Smooth muscle cell (in vitro differentiated cells): Measurements from ENCODE around the gene CCN5. TPM values are rescaled to one million over a fixed set of nuclear protein-coding genes. Genes with fewer than 3 reads are reported as not detected.
A peak's percentile ranks its signal among the peaks of the same experiment; 100 is the strongest.

Experiments
- DNase-seq: peaks from one replicate; lab custom pipeline; 2025; ENCODE audit not compliant: unreplicated experiment; lab: John Stamatoyannopoulos, UW
- H2AFZ ChIP-seq: fragments of 200-600 bp; sonication (generic); 2 replicates; pipeline ENCODE4 v1.6.0; 2016; ENCODE audit warnings: antibody characterized with exemption, low read depth, mild to moderate bottlenecking
- H3F3A ChIP-seq: fragments of 200-600 bp; sonication (generic); 2 replicates; pipeline ENCODE4 v1.6.0; 2017; ENCODE audit warnings: antibody characterized with exemption, low read depth
- H3K27ac ChIP-seq: fragments of 200-600 bp; sonication (generic); 2 replicates; pipeline ENCODE4 v1.5.1; 2016; ENCODE audit warnings: low read depth, mild to moderate bottlenecking
- H3K27me3 ChIP-seq: fragments of 200-600 bp; sonication (generic); 2 replicates; pipeline ENCODE4 v1.6.1; 2016; ENCODE audit warnings: low read depth, mild to moderate bottlenecking
- H3K36me3 ChIP-seq: fragments of 200-600 bp; sonication (generic); 2 replicates; pipeline ENCODE4 v1.5.1; 2016; ENCODE audit warnings: low read depth
- H3K4me1 ChIP-seq: fragments of 200-600 bp; sonication (generic); 2 replicates; pipeline ENCODE4 v1.5.1; 2016; ENCODE audit warnings: low read depth
- H3K4me2 ChIP-seq: fragments of 200-600 bp; sonication (generic); 2 replicates; pipeline ENCODE4 v1.6.0; 2016; ENCODE audit warnings: mild to moderate bottlenecking
- H3K4me3 ChIP-seq: fragments of 200-600 bp; sonication (generic); 2 replicates; pipeline ENCODE4 v1.5.1; 2016; ENCODE audit warnings: mild to moderate bottlenecking
- H3K79me2 ChIP-seq: fragments of 200-600 bp; sonication (generic); 2 replicates; pipeline ENCODE4 v1.6.0; 2016; ENCODE audit warnings: low read depth, mild to moderate bottlenecking
- H3K9ac ChIP-seq: fragments of 200-600 bp; sonication (generic); 2 replicates; pipeline ENCODE4 v1.6.0; 2016; ENCODE audit warnings: low read depth
- H3K9me3 ChIP-seq: fragments of 200-600 bp; sonication (generic); replicated peaks from 2 replicates; pipeline ENCODE4 v1.5.1; 2016; ENCODE audit warnings: low read depth
- H4K20me1 ChIP-seq: fragments of 200-600 bp; sonication (generic); 2 replicates; pipeline ENCODE4 v1.6.0; 2016; ENCODE audit warnings: low read depth
- WGBS: methylation state at CpG from one replicate; pipeline ENCODE4 v1.1.7; 2016; ENCODE audit warnings: low lambda C conversion rate; 5-methylcytosine and 5-hydroxymethylcytosine counted together
- polyA plus RNA-seq: library from polyadenylated mRNA; unstranded; fragments of >200 nt; fragmentation: Nextera tagmentation; extraction: Ambion mirVana; gene quantifications from 2 replicates; pipeline ENCODE4 v1.2.1, GENCODE V29; 2016
- total RNA-seq: library from RNA; depleted of rRNA; stranded (reverse); fragments of >200 nt; gene quantifications from 2 replicates; pipeline ENCODE4 v1.2.3, GENCODE V29; 2014
- TF ChIP-seq, protein P1 (sequence below): fragments of 200-600 bp; sonication (generic); IDR thresholded peaks from 2 replicates; pipeline ENCODE4 v1.5.1; 2017; ENCODE audit warnings: borderline replicate concordance, mild to moderate bottlenecking, antibody characterized with exemption; ENCODE audit not compliant: insufficient read depth, poor library complexity, severe bottlenecking

Gene CCN5
- total and polyA plus RNA-seq, 2 experiments from 2014 or later, result not detected

DNA sequence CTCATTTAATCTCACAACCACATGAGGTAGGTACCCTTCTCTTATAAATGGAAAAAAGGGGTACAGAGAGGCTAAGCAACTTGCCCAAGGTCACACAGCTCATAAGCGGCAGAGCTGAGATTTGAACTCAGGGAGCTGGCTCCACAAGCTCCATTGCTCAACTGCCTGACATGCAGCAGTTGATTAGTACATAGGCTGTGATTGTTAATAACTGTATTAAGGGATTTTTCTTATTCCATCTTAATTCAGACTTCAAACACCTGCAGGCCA lies 6.6 kb downstream of the CCN5 start:
- no peak overlapping the region for H2AFZ ChIP-seq
- no peak overlapping the region for H3K9ac ChIP-seq
- WGBS, result 96% methylated on average over 1 of the region's 1 CpG
- no peaks in the 10 kb centered on the region for H3K9me3 ChIP-seq
- H3F3A ChIP-seq, result peaks cover 8% of the 10 kb centered on the region
- no peaks in the 10 kb centered on the region for H3K36me3 ChIP-seq
- H3K4me2 ChIP-seq, result no peak overlapping the region
- no peaks in the 10 kb centered on the region for H3K27me3 ChIP-seq
- no peaks in the 10 kb centered on the region for H3K4me1 ChIP-seq
- DNase-seq, result no peak
- H3K4me3 ChIP-seq, result no peak overlapping the region
- TF ChIP-seq, protein P1, sequence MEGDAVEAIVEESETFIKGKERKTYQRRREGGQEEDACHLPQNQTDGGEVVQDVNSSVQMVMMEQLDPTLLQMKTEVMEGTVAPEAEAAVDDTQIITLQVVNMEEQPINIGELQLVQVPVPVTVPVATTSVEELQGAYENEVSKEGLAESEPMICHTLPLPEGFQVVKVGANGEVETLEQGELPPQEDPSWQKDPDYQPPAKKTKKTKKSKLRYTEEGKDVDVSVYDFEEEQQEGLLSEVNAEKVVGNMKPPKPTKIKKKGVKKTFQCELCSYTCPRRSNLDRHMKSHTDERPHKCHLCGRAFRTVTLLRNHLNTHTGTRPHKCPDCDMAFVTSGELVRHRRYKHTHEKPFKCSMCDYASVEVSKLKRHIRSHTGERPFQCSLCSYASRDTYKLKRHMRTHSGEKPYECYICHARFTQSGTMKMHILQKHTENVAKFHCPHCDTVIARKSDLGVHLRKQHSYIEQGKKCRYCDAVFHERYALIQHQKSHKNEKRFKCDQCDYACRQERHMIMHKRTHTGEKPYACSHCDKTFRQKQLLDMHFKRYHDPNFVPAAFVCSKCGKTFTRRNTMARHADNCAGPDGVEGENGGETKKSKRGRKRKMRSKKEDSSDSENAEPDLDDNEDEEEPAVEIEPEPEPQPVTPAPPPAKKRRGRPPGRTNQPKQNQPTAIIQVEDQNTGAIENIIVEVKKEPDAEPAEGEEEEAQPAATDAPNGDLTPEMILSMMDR, result no peak
- H4K20me1 ChIP-seq, result no peaks in the 10 kb centered on the region
- no peaks in the 10 kb centered on the region for H3K79me2 ChIP-seq
- peak overlapping the region; percentile 52 for H3K27ac ChIP-seq

DNA sequence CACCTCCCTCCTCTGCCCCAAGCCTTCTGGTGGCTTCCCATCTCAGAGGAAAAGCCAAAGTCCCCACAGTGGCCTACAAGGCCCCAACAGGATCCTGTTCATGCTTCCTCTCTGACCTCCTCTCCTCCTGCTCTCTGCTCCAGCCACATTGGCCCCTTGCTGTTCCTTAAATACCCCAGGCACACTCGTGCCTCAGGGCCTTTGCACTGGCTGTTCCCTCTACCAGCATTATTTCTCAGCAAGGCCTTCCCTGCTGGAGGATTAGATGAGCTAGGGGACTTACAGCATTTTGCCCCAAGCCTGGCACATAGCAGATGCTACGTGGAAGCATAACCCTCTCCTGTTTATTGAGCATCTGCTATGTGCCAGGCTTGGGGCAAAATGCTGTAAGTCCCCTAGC lies 7.8 kb downstream of the CCN5 start:
- no peaks in the 10 kb centered on the region for H4K20me1 ChIP-seq
- no peak overlapping the region for H3K4me2 ChIP-seq
- DNase-seq, result no peak
- WGBS, result 87% methylated on average over 2 of the region's 2 CpGs
- H3K4me3 ChIP-seq, result no peak overlapping the region
- H3K4me1 ChIP-seq, result no peaks in the 10 kb centered on the region
- no peaks in the 10 kb centered on the region for H3K27me3 ChIP-seq
- TF ChIP-seq, protein P1, result no peak
- no peak overlapping the region for H2AFZ ChIP-seq
- H3K36me3 ChIP-seq, result no peaks in the 10 kb centered on the region
- peaks cover 8% of the 10 kb centered on the region for H3F3A ChIP-seq
- H3K9ac ChIP-seq, result no peak overlapping the region
- no peaks in the 10 kb centered on the region for H3K9me3 ChIP-seq
- peak overlapping the region; percentile 68 for H3K27ac ChIP-seq
- no peaks in the 10 kb centered on the region for H3K79me2 ChIP-seq

- 56% methylated on average over 7 of the region's 7 CpGs for WGBS
- H3K4me2 ChIP-seq, result no peak overlapping the region
- no peak overlapping the region for H3K9ac ChIP-seq
- H4K20me1 ChIP-seq, result no peaks in the 10 kb centered on the region
- H3K27me3 ChIP-seq, result no peaks in the 10 kb centered on the region
- H3K4me1 ChIP-seq, result no peaks in the 10 kb centered on the region
- no peak for DNase-seq
- H3K9me3 ChIP-seq, result no peaks in the 10 kb centered on the region
- H3K79me2 ChIP-seq, result no peaks in the 10 kb centered on the region
- peaks cover 8% of the 10 kb centered on the region for H3F3A ChIP-seq
- peak overlapping the region; percentile 68 for H3K27ac ChIP-seq
- H2AFZ ChIP-seq, result no peak overlapping the region
- no peaks in the 10 kb centered on the region for H3K36me3 ChIP-seq
- TF ChIP-seq, protein P1, result no peak
- H3K4me3 ChIP-seq, result no peak overlapping the region
Measured at GRCh38 chr20:44723391-44723790, 8.2 kb downstream of the CCN5 start.

GRCh38 chr20:44723798-44724362 lies 8.7 kb downstream of the CCN5 start:
- TF ChIP-seq, protein P1, result no peak
- no peak overlapping the region for H3K9ac ChIP-seq
- H3K4me3 ChIP-seq, result no peak overlapping the region
- H3F3A ChIP-seq, result peaks cover 8% of the 10 kb centered on the region
- no peak overlapping the region for H3K4me2 ChIP-seq
- H4K20me1 ChIP-seq, result no peaks in the 10 kb centered on the region
- H3K27ac ChIP-seq, result peak overlapping the region; percentile 68
- 95% methylated on average over 9 of the region's 9 CpGs for WGBS
- H3K36me3 ChIP-seq, result no peaks in the 10 kb centered on the region
- no peak overlapping the region for H2AFZ ChIP-seq
- peaks cover 3% of the 10 kb centered on the region for H3K4me1 ChIP-seq
- H3K27me3 ChIP-seq, result no peaks in the 10 kb centered on the region
- H3K9me3 ChIP-seq, result no peaks in the 10 kb centered on the region
- no peaks in the 10 kb centered on the region for H3K79me2 ChIP-seq
- no peak for DNase-seq
